ENCODE measurements around the gene CYP26B1.

Gene CYP26B1

DNA sequence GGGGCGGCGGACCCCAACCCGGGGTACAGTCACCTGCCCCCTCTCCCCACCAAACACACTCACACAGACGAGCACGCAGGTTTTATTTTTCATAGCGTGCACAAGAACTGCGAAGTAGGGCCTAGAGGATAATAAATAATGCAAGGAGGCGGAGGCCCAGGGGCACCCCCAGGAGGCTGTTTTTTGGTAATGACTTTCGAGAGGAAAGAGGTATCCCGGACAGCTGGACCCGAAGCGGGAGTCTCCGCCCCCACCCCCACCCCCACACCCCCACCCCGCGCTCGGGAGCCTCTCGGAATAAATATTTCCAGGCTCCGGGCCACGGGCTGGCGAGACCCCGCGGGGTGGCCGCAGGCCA, 3.4 kb downstream of the CYP26B1 start:
- no peak overlapping the region for H3K4me3 ChIP-seq (ENCODE audit: low read depth, low read length)
- TF ChIP-seq, protein P1, sequence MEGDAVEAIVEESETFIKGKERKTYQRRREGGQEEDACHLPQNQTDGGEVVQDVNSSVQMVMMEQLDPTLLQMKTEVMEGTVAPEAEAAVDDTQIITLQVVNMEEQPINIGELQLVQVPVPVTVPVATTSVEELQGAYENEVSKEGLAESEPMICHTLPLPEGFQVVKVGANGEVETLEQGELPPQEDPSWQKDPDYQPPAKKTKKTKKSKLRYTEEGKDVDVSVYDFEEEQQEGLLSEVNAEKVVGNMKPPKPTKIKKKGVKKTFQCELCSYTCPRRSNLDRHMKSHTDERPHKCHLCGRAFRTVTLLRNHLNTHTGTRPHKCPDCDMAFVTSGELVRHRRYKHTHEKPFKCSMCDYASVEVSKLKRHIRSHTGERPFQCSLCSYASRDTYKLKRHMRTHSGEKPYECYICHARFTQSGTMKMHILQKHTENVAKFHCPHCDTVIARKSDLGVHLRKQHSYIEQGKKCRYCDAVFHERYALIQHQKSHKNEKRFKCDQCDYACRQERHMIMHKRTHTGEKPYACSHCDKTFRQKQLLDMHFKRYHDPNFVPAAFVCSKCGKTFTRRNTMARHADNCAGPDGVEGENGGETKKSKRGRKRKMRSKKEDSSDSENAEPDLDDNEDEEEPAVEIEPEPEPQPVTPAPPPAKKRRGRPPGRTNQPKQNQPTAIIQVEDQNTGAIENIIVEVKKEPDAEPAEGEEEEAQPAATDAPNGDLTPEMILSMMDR (IDR thresholded peaks at IDR 0.05; ENCODE audit: low read depth, low read length): no peak
- in situ Hi-C loops (cut with HindIII; ENCODE audit: low sequenced_read_pairs): no loop called here
- DNase-seq (ENCODE audit: low read depth, low spot score): no peak

DNA sequence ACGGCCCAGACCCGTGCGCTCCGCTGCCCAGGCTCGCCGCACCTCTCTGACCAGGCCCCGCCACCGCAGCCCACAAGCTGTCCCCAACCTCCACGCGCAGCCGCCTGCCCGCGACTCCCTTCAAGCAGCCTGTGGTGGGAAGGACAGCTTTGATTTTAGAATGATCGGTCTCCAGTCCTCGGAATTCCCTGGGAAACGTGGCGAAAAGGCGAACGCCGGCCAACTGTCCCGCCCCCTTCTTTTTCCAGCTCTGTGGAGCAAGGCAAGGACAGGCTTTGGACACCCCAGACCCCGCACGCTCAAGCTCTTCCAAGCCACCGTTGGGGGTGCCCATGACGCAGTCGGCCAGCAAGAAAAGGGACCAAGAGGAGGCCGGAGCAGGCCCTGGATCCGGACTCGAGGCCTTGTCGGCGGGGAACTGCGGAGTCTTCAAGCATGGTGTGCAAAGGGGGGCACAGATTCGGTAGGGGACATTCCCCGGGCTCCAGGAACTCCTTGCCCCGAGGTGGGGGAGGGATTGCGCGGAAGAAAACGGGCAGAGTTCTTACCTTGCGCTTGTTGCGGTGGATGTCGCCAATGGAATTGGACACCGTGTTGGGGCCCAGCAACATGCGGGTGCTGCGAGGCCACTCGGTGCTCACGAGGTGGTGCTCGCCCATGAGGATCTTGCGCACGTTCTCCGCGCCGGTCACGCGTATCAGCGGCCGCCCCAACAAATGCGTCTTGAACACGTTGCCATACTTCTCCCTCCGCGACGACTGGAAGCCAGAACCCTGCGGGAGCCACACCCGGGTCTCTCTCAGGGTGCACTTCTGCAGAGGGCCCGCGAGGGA, 4.0 kb downstream of the CYP26B1 start:
- in situ Hi-C loops (cut with HindIII; ENCODE audit: low sequenced_read_pairs): no loop called here
- TF ChIP-seq, protein P1 (IDR thresholded peaks at IDR 0.05; ENCODE audit: low read depth, low read length): no peak
- DNase-seq (ENCODE audit: low read depth, low spot score): no peak
- no peak overlapping the region for H3K4me3 ChIP-seq (ENCODE audit: low read depth, low read length)

DNA sequence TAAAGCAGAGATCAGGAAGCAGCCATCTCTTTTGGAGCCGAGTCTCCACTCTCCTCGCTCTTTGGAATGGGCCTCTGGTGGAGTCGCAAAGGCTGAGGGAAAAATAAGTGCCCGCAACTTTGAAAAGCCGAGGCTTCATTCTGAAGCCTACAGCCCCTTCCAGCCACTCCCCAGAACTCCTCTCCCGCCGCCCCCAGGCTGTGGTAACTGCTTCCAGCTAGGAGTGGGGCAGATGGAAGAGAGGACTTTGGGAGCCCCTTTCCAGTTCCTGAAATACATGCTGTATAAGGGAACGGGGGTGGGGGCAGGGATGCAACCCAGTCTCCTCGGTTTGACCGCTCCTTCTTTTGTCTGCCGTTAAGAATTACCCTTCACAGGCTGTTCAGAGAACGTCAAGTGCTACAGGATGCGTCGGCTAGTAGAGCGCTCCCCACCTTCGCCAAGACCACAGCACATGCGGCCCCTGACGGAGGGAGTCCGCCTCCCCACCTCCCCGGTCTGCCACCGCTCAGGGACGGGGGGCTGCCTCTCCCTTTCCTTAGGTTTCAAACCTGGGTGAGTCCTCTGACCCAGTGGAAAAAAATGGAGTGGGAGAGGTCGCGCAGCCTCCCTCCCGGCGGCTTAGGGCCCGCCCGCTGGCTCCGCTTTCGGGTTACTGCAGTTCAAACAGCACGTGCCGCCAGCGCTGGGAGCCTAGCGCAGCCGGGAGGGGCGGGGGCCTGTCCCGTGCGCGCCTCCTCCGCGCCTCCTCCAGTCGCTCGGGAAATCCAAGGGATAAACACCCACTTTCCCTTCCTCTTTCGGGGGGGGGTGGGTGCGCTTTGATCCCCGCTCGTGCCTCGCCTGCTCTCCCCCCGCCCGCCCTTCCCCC, 4.9 kb downstream of the CYP26B1 start:
- in situ Hi-C loops (cut with HindIII; ENCODE audit: low sequenced_read_pairs): no loop called here
- H3K4me3 ChIP-seq (ENCODE audit: low read depth, low read length): no peak overlapping the region
- TF ChIP-seq, protein P1 (IDR thresholded peaks at IDR 0.05; ENCODE audit: low read depth, low read length): no peak
- DNase-seq (ENCODE audit: low read depth, low spot score): no peak

DNA sequence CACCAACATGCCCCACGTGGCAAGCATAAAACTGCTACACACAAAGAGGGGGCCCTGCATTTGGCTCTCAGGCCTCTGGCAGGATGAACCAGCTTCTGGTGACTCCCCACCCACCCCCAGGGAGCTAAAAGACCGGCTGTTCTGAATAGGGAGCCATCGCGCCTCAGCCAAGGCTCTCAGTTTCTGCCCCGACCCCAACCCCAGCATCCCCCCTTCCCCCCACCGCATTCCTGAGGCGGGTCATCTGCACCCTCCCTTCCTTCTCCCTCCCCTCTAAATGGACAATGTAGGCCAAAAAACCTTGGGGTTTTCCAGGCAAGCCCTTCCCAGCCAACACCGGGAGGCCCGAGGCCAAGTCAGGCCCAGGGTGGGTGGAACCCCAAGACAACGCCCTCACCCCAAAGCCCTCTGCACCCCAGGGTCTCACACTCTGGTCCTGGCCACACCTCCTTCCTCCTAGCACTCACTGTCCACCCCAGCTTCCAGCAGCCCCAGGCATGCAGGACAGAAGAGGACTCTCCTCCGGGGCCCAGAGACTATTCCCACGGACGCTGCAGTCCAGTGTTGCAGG, 5.7 kb downstream of the CYP26B1 start:
- no peak overlapping the region for H3K4me3 ChIP-seq (ENCODE audit: low read depth, low read length)
- TF ChIP-seq, protein P1 (IDR thresholded peaks at IDR 0.05; ENCODE audit: low read depth, low read length): no peak
- DNase-seq (ENCODE audit: low read depth, low spot score): no peak
- in situ Hi-C loops (cut with HindIII; ENCODE audit: low sequenced_read_pairs): no loop called here

DNA sequence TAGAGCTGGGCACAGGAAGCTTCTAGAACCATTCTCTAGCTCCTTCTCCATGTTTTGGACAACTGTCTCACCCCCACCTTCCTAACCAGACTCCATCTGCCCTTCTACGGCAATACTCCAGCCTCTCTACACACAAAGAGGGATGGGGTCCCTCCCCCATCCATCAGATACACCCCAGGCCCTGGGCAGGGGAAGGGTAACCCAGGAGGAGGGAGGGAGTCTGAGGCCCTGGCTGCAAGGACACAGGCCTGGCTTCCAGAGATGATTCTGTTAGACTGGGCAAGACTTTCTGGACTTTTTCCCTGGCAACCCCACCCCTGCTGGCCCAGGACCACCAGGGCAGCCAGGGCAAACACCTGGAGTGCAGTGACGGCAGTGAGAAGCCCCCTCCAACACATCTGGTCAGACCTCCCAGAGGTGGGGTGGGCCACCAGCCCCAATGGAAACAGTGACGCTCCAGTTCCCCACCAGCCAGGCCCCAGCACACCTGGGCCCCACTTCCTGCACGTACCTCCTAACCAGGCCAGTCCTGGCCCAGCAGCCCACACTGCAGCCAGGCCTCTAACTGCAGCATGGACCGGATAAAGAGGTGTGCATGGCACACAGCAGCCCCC, 6.5 kb downstream of the CYP26B1 start:
- TF ChIP-seq, protein P1 (IDR thresholded peaks at IDR 0.05; ENCODE audit: low read depth, low read length): no peak
- no peak for DNase-seq (ENCODE audit: low read depth, low spot score)
- no peak overlapping the region for H3K4me3 ChIP-seq (ENCODE audit: low read depth, low read length)
- in situ Hi-C loops (cut with HindIII; ENCODE audit: low sequenced_read_pairs): no loop called here

DNA sequence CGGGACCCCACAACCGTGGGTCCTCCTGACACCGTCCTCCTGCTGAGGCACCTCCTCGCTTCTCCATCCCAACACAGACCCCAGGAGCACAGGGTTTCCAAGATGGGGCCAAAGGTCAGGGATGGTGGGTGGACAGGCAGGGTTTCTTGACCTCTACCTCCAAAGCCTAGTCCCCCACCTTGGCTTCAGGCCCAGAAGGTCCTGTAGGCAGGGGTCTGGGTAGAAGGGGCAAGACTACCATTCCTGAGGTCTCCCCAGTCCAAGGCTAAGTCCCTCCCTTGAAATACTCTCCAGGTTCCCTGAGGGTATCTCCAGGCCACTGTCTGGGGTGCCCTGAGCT, 7.1 kb downstream of the CYP26B1 start:
- H3K4me3 ChIP-seq (ENCODE audit: low read depth, low read length): no peak overlapping the region
- DNase-seq (ENCODE audit: low read depth, low spot score): no peak
- in situ Hi-C loops (cut with HindIII; ENCODE audit: low sequenced_read_pairs): no loop called here
- TF ChIP-seq, protein P1 (IDR thresholded peaks at IDR 0.05; ENCODE audit: low read depth, low read length): no peak
